SU-DHL-6 (cell line): ENCODE measurements around the gene ALG3.

Experiments used
- EZH2phosphoT487 ChIP-seq: fragments of 200-600 bp; sonication (generic), shearing (Covaris generic); conservative IDR thresholded peaks from 2 replicates; pipeline ENCODE4 v1.6.1; 2018; ENCODE audit warnings: mild to moderate bottlenecking, antibody characterized with exemption, low read length, moderate library complexity, mixed read lengths
- TF ChIP-seq, protein P1 (sequence below): fragments of 200-600 bp; sonication (generic); IDR thresholded peaks from one replicate; pipeline ENCODE4 v1.5.1; 2017; ENCODE audit warnings: antibody characterized with exemption, mild to moderate bottlenecking, low read length, moderate library complexity; ENCODE audit not compliant: insufficient read depth, poor library complexity, severe bottlenecking

DNA sequence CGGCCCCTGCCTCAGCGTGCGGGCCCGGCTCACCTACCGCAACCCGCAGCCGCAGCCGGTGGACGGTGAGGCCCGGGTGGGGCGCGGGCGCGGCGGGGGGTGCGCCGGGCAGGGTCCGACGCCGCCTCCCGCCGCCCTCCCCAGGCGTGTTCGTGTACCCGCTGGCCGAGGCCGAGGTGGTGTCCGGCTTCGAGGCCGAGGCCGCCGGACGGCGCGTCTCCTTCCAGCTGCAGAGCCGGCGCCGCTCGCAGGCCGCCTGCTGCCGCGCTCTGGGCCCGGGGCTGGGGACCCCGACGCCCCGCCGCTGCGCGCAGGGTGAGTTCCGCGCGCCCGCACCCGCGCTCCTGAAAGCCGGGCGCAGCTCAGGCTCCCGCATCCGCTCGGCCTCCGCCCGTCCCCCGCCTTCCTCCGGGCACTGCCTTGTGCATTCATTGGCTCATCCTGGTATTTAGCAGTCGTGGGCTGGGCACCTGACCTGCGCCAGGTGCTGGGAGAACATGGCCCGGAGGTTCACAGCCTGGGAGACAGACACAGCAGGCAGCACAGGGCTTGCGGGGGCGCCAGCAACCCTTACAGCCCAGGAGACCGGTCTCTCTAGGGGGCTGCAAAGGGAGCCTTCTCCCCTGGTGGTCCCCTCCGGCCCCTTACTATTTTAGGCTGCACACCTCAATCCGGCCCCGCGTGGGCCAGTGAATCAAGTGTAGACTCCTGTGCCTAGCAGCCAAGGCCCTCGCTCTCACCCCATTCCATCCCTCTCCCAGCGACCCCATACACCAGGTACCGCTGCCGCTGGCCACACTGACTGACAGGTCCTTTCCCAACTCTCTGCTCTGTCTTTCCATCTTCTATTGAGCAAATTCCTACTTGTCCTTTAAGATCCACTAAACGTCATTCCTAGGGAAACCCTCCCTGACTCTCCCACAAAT lies 17.9 kb downstream of the ALG3 start:
- TF ChIP-seq, protein P1, sequence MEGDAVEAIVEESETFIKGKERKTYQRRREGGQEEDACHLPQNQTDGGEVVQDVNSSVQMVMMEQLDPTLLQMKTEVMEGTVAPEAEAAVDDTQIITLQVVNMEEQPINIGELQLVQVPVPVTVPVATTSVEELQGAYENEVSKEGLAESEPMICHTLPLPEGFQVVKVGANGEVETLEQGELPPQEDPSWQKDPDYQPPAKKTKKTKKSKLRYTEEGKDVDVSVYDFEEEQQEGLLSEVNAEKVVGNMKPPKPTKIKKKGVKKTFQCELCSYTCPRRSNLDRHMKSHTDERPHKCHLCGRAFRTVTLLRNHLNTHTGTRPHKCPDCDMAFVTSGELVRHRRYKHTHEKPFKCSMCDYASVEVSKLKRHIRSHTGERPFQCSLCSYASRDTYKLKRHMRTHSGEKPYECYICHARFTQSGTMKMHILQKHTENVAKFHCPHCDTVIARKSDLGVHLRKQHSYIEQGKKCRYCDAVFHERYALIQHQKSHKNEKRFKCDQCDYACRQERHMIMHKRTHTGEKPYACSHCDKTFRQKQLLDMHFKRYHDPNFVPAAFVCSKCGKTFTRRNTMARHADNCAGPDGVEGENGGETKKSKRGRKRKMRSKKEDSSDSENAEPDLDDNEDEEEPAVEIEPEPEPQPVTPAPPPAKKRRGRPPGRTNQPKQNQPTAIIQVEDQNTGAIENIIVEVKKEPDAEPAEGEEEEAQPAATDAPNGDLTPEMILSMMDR, result no peak
- TF ChIP-seq EZH2phosphoT487, result no peak
